ENCODE results near the gene IL23A. TPM values are rescaled to one million over a fixed set of nuclear protein-coding genes. Genes with fewer than 3 reads are reported as not detected.
A peak's percentile ranks its signal among the peaks of the same experiment; 100 is the strongest.

The IL23A gene
- total RNA-seq, 1 experiment from 2014 or later: 0.41 TPM

DNA sequence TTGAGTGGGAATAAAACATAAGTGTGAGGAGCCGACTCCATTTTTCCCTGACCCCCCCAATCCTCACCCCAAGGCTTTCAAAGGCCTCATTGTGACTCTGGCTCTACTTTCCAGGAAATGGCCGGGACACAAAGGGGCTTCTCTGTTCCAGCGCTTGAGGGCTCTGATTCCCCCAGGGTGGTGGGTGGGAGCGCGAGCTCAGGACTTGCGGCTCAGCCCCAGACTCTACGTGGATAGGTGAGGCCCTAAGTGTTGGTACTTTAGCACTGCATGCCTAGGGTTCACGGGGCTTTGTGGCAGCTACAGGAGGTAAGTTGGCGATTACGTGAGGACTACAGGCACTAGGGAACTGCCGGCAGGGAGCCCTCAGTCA is 23.4 kb upstream of the IL23A start:
- intact Hi-C loops (cut with micrococcal nuclease; ENCODE audit: unreplicated experiment): loop anchor here (5.0 kb wide), 1 partner anchor 152 kb away; the partner anchor contains the start of gene SPRYD4
- no peak for DNase-seq (ENCODE audit: low read depth, low spot score)

More for the DNA sequence above, 23.4 kb upstream of the IL23A start:
- peaks cover 9% of the 10 kb centered on the region; the same call in 1 of the 2 replicates for H3K36me3 ChIP-seq (ENCODE audit: control insufficient read depth, insufficient read depth, low read length)
- TF ChIP-seq CTCF (IDR thresholded peaks at IDR 0.05) (no peak), TCF7L2 (IDR thresholded peaks at IDR 0.05; ENCODE audit: low read depth, low read length) (no peak), SIN3A (IDR thresholded peaks at IDR 0.05; ENCODE audit: borderline replicate concordance, insufficient read depth, low read depth, low read length) (no peak), REST (IDR thresholded peaks at IDR 0.05; ENCODE audit: insufficient read depth in 1 of 2, low read depth in 2 of 2, low read length in 1 of 2) (no peak), POLR2AphosphoS5 (IDR thresholded peaks at IDR 0.05; ENCODE audit: low read depth, low read length) (no peak)
- in situ Hi-C loops (cut with HindIII; ENCODE audit: low pct_unique_long_range_greater_than_20kb, low sequenced_read_pairs): no loop called here
- ChIA-PET POLR2A (interaction anchor here (0.6 to 1.1 kb wide), 2 partner anchors 28 to 48 kb away, joined by 4 read pairs; partner anchors contain the start of gene APOF), CTCF (interaction anchor here (1.1 to 1.3 kb wide), 2 partner anchors 148 to 149 kb away, joined by 4 to 5 read pairs; no protein-coding TSS in a partner anchor)
- H3K27me3 ChIP-seq (ENCODE audit: control insufficient read depth, insufficient read depth, low read length): no peaks in the 10 kb centered on the region
- BruUV-seq (replicated peaks): no TSS peak
- H3K27ac ChIP-seq (ENCODE audit: low read length): peak overlapping the region; percentile 97
- ATAC-seq: peak; percentile 1; the same call in 1 of the 2 replicates
- H3K9me3 ChIP-seq (ENCODE audit: control insufficient read depth, insufficient read depth, low read depth, low read length): no peaks in the 10 kb centered on the region
- peak overlapping the region; percentile 85 to 97 for H3K4me3 ChIP-seq (ENCODE audit: low read depth in 2 of 2, low read length in 2 of 2)
- peaks cover 4% of the 10 kb centered on the region for H3K4me1 ChIP-seq (ENCODE audit: control insufficient read depth, insufficient read depth, low read length)
